ENCODE data around the gene RNF39.
"Not testable (repeated sequence)": the region's sequence is repeated elsewhere in the genome, so short reads cannot be mapped to it uniquely, and the experiment has no call there.

RNF39 gene

GRCh38 chr6:30061858-30062458 is 13.6 kb downstream of the RNF39 start:
- no peak for DNase-seq (ENCODE audit: low read depth in 2 of 2)

- peak; percentile 71 to 75 for DNase-seq (ENCODE audit: low read depth in 2 of 2)
These were observed 14.3 kb downstream of the RNF39 start, which contains the start of gene POLR1H for GRCh38 chr6:30061092-30061857. TSS of gene POLR1H (plus strand) at chr6:30061265. CDS start at chr6:30061525, 260 bp downstream.

- no peak for DNase-seq (ENCODE audit: low read depth in 2 of 2)
These were observed 14.9 kb downstream of the RNF39 start for GRCh38 chr6:30060606-30061091.

GRCh38 chr6:30055513-30055912 is 20.1 kb downstream of the RNF39 start:
- DNase-seq (ENCODE audit: low read depth in 2 of 2): no peak

- no peak for DNase-seq (ENCODE audit: low read depth in 2 of 2)
These were observed 21.9 kb downstream of the RNF39 start for GRCh38 chr6:30053682-30054081.

GRCh38 chr6:30047220-30047619 is 28.3 kb downstream of the RNF39 start:
- no peak for DNase-seq (ENCODE audit: low read depth in 2 of 2)

- no peak for DNase-seq (ENCODE audit: low read depth in 2 of 2)
These were observed 30.9 kb downstream of the RNF39 start for GRCh38 chr6:30044630-30045029.

- no peak for DNase-seq (ENCODE audit: low read depth in 2 of 2)
These were observed 31.8 kb downstream of the RNF39 start for GRCh38 chr6:30043744-30044143.

GRCh38 chr6:30042914-30043313 is 32.7 kb downstream of the RNF39 start:
- DNase-seq (ENCODE audit: low read depth in 2 of 2): no peak

GRCh38 chr6:30042476-30042875 is 33.1 kb downstream of the RNF39 start:
- DNase-seq (ENCODE audit: low read depth in 2 of 2): no peak

- no peak for DNase-seq (ENCODE audit: low read depth in 2 of 2)
These were observed 33.7 kb downstream of the RNF39 start for GRCh38 chr6:30041821-30042220.

GRCh38 chr6:30041221-30041620 is 34.3 kb downstream of the RNF39 start:
- DNase-seq (ENCODE audit: low read depth in 2 of 2): no peak

GRCh38 chr6:30037182-30037788 is 38.3 kb downstream of the RNF39 start:
- DNase-seq (ENCODE audit: low read depth in 2 of 2): no peak

- DNase-seq (ENCODE audit: low read depth in 2 of 2): no peak
These were observed 39.8 kb downstream of the RNF39 start for GRCh38 chr6:30035784-30036183.

GRCh38 chr6:30033440-30033839 is 42.1 kb downstream of the RNF39 start:
- DNase-seq (ENCODE audit: low read depth in 2 of 2): not testable (repeated sequence)

GRCh38 chr6:30031381-30031780 is 44.2 kb downstream of the RNF39 start:
- DNase-seq (ENCODE audit: low read depth in 2 of 2): no peak

GRCh38 chr6:30029588-30029987 is 46.0 kb downstream of the RNF39 start:
- no peak for DNase-seq (ENCODE audit: low read depth in 2 of 2)

- no peak for DNase-seq (ENCODE audit: low read depth in 2 of 2)
These were observed 50.4 kb downstream of the RNF39 start for GRCh38 chr6:30025186-30025585.

- DNase-seq (ENCODE audit: low read depth in 2 of 2): not testable (repeated sequence)
These were observed 52.9 kb downstream of the RNF39 start for GRCh38 chr6:30022712-30023111.

GRCh38 chr6:30022189-30022588 is 53.4 kb downstream of the RNF39 start:
- DNase-seq (ENCODE audit: low read depth in 2 of 2): no peak

- DNase-seq (ENCODE audit: low read depth in 2 of 2): no peak
These were observed 54.9 kb downstream of the RNF39 start for GRCh38 chr6:30020626-30021025.
